HCT116 (cell line): ENCODE data around the gene ADAMTSL2. TPM values are rescaled to one million over a fixed set of nuclear protein-coding genes. Genes with fewer than 3 reads are reported as not detected.

Source experiments
- ATAC-seq: fragments of 200-7000 bp; cut with Tn5 transposase; 2 replicates; pipeline ENCODE4 v1.9.1; 2020; ENCODE audit warnings: mild to moderate bottlenecking, moderate library complexity
- BruUV-seq: library from RNA; stranded (reverse); fragments of 400-500 nt; replicated peaks from 2 replicates; lab custom pipeline; 2021; lab: Mats Ljungman, UMichigan
- CTCF ChIA-PET: fragments of 300-600 bp; sonication (Branson Sonifier 250); formaldehyde crosslinking; loops from one replicate; lab custom pipeline; 2021; ENCODE audit warnings: antibody characterized with exemption; lab: Charles Lee
- POLR2A ChIA-PET: fragments of 300-600, 350-600 bp; sonication (Branson Sonifier 250); formaldehyde crosslinking; loops from one replicate; lab custom pipeline; 2021; ENCODE audit warnings: antibody characterized with exemption; lab: Charles Lee
- RAD21 ChIA-PET, 2 experiments: fragments of 300-600 bp; sonication (Branson Sonifier 250); formaldehyde crosslinking; loops; one replicate each; lab custom pipeline; 2023; ENCODE audit warnings: low total read pairs in 2 of 2; ENCODE audit not compliant: uncharacterized antibody in 2 of 2, unreplicated experiment in 2 of 2, low non-redundant PET in 1 of 2; lab: Charles Lee
- DNase-seq: peaks from one replicate; pipeline ENCODE4 v3.0.0-alpha.2; 2010; ENCODE audit warnings: low read depth, low spot score
- H2AFZ ChIP-seq: fragments of 200-600 bp; shearing (Covaris generic), sonication (generic); 2 replicates; pipeline ENCODE4 v1.6.1; 2017; ENCODE audit warnings: low read depth, mixed run types, mixed read lengths, antibody characterized with exemption, low read length; ENCODE audit not compliant: poor library complexity, severe bottlenecking
- H3K27ac ChIP-seq: 2 replicates; pipeline ENCODE4 v1.5.1; 2012; ENCODE audit warnings: low read depth, low read length
- H3K27me3 ChIP-seq: fragments of 200-600 bp; sonication (generic); 2 replicates; pipeline ENCODE4 v1.6.1; 2016; ENCODE audit warnings: mixed run types, low read length, mixed read lengths; ENCODE audit not compliant: insufficient read depth
- H3K36me3 ChIP-seq, 2 experiments: fragments of 200-500 bp in 1 of 2; fragments of 200-600 bp in 1 of 2; sonication (Bioruptor generic) in 1 of 2; sonication (generic) in 1 of 2; 2 replicates each; pipeline versions ENCODE4 v1.5.1 to v1.6.1; 2014 to 2016; ENCODE audit warnings: low read length in 2 of 2, inconsistent platforms in 1 of 2, mixed read lengths in 1 of 2, mixed run types in 1 of 2; ENCODE audit not compliant: insufficient read depth in 2 of 2, control insufficient read depth in 1 of 2
- H3K4me1 ChIP-seq, 2 experiments: fragments of 200-600 bp in 1 of 2; sonication (generic) in 1 of 2; 2 replicates each; pipeline versions ENCODE4 v1.5.1 to v1.6.1; 2012 to 2017; ENCODE audit warnings: low read length in 2 of 2, inconsistent platforms in 1 of 2, mild to moderate bottlenecking in 1 of 2, mixed read lengths in 1 of 2, mixed run types in 1 of 2, moderate library complexity in 1 of 2; ENCODE audit not compliant: insufficient read depth in 2 of 2, control insufficient read depth in 1 of 2
- H3K4me2 ChIP-seq: fragments of 200-600 bp; sonication (generic); 2 replicates; pipeline ENCODE4 v1.6.1; 2017; ENCODE audit warnings: mixed run types, low read length, mixed read lengths
- H3K4me3 ChIP-seq, 2 experiments: fragments of 200-600 bp in 1 of 2; sonication (generic) in 1 of 2; replicated peaks in 1 of 2; 2 replicates each; pipeline ENCODE4 v1.5.1; 2011 to 2016; ENCODE audit warnings: low read length in 2 of 2, control low read depth in 1 of 2, low read depth in 1 of 2, mild to moderate bottlenecking in 1 of 2, mixed read lengths in 1 of 2, mixed run types in 1 of 2
- H3K79me2 ChIP-seq: fragments of 200-600 bp; sonication (generic); 2 replicates; pipeline ENCODE4 v1.6.1; 2017; ENCODE audit warnings: mild to moderate bottlenecking, mixed run types, low read length, moderate library complexity, mixed read lengths; ENCODE audit not compliant: insufficient read depth
- H3K9ac ChIP-seq: fragments of 200-600 bp; sonication (generic); 2 replicates; pipeline ENCODE4 v1.6.1; 2016; ENCODE audit warnings: low read length, mixed read lengths
- H3K9me2 ChIP-seq: fragments of 200-600 bp; sonication (generic), shearing (Covaris generic); 2 replicates; pipeline ENCODE4 v1.6.1; 2017; ENCODE audit warnings: mixed run types, mild to moderate bottlenecking, moderate library complexity; ENCODE audit not compliant: insufficient read depth
- H3K9me3 ChIP-seq, 2 experiments: fragments of 200-500 bp in 1 of 2; fragments of 200-600 bp in 1 of 2; sonication (Bioruptor generic) in 1 of 2; sonication (generic) in 1 of 2; 2 replicates each; pipeline ENCODE4 v1.6.1; 2014 to 2017; ENCODE audit warnings: low read length in 2 of 2, mixed read lengths in 2 of 2, inconsistent platforms in 1 of 2, low read depth in 1 of 2, mild to moderate bottlenecking in 1 of 2, mixed run types in 1 of 2, moderate library complexity in 1 of 2; ENCODE audit not compliant: control insufficient read depth in 1 of 2, insufficient read depth in 1 of 2
- H4K20me1 ChIP-seq: fragments of 200-600 bp; sonication (generic), shearing (Covaris generic); 2 replicates; pipeline ENCODE4 v1.6.1; 2017; ENCODE audit warnings: mixed run types, mild to moderate bottlenecking, moderate library complexity; ENCODE audit not compliant: insufficient read depth
- EGR1 ChIP-seq: IDR thresholded peaks from 2 replicates; pipeline ENCODE4 v1.6.1; 2012; ENCODE audit warnings: low read depth
- ELF1 ChIP-seq: IDR thresholded peaks from 2 replicates; pipeline ENCODE4 v1.6.1; 2012; ENCODE audit warnings: low read depth, borderline replicate concordance
- EZH2phosphoT487 ChIP-seq: fragments of 200-600 bp; IDR thresholded peaks from 2 replicates; pipeline ENCODE4 v1.6.1; 2018; ENCODE audit warnings: antibody characterized with exemption, borderline replicate concordance
- MAX ChIP-seq: IDR thresholded peaks from 2 replicates; pipeline ENCODE4 v1.6.1; 2012
- POLR2A ChIP-seq: IDR thresholded peaks from 2 replicates; pipeline ENCODE4 v1.7.0; 2011; ENCODE audit warnings: borderline replicate concordance; ENCODE audit not compliant: insufficient read depth, insufficient read length; ENCODE audit errors: extremely low read depth
- RAD21 ChIP-seq: IDR thresholded peaks from 2 replicates; pipeline ENCODE4 v1.6.1; 2012; ENCODE audit warnings: low read depth, mild to moderate bottlenecking
- SIN3A ChIP-seq: IDR thresholded peaks from 2 replicates; pipeline ENCODE4 v1.6.1; 2012; ENCODE audit warnings: low read depth
- SP1 ChIP-seq: IDR thresholded peaks from 2 replicates; pipeline ENCODE4 v1.6.1; 2012; ENCODE audit warnings: low read depth
- SRF ChIP-seq: IDR thresholded peaks from 2 replicates; pipeline ENCODE4 v1.6.1; 2012; ENCODE audit warnings: low read depth
- ZBTB33 ChIP-seq: IDR thresholded peaks from 2 replicates; pipeline ENCODE4 v1.6.1; 2011; ENCODE audit warnings: mild to moderate bottlenecking, low read length, moderate library complexity; ENCODE audit not compliant: insufficient replicate concordance; ENCODE audit errors: extremely low read depth
- ZFX ChIP-seq: fragments of 450-650 bp; IDR thresholded peaks from 2 replicates; pipeline ENCODE4 v1.6.1; 2017
- ZNF274 ChIP-seq: fragments of 200-500 bp; sonication (Bioruptor generic); IDR thresholded peaks from 2 replicates; pipeline ENCODE4 v1.6.1; 2014; ENCODE audit warnings: mild to moderate bottlenecking, low read depth, low read length, inconsistent platforms
- intact Hi-C: fragments of 100-400 bp; cut with micrococcal nuclease; formaldehyde crosslinking; loops from 2 replicates; pipeline ENCODE4 v1.10.0; 2022
- total RNA-seq: library from RNA; stranded (reverse); gene quantifications from one replicate; pipeline ENCODE4 v1.2.1, GENCODE V29; 2021; ENCODE audit not compliant: unreplicated experiment
- TF ChIP-seq, protein P1 (sequence below): IDR thresholded peaks from 2 replicates; pipeline ENCODE4 v1.6.1; 2012

The ADAMTSL2 gene
- total RNA-seq, 1 experiment from 2014 or later = not detected

GRCh38 chr9:133590231-133590855 is 55.8 kb downstream of the ADAMTSL2 start:
- peaks cover 0 to 4% of the 10 kb centered on the region in 2 experiments; a peak in 1 of 4 replicates for H3K9me3 ChIP-seq
- H3K36me3 ChIP-seq = no peaks in the 10 kb centered on the region
- H3K27ac ChIP-seq = no peak overlapping the region
- ChIA-PET POLR2A (no interaction called here), CTCF (interaction anchor here (0.6 to 1.2 kb wide), 4 partner anchors 31 to 137 kb away, joined by 3 to 4 read pairs (median 3); no protein-coding TSS in a partner anchor), RAD21 (no interaction called here)
- H3K79me2 ChIP-seq = no peaks in the 10 kb centered on the region
- H3K27me3 ChIP-seq = no peaks in the 10 kb centered on the region
- no peak overlapping the region for H2AFZ ChIP-seq
- TF ChIP-seq SRF (no peak), SIN3A (no peak), MAX (no peak), EGR1 (no peak), ZFX (no peak), ZNF274 (no peak), RAD21 (no peak), SP1 (no peak), EZH2phosphoT487 (no peak), ELF1 (no peak), POLR2A (no peak), ZBTB33 (no peak)
- TF ChIP-seq, protein P1, sequence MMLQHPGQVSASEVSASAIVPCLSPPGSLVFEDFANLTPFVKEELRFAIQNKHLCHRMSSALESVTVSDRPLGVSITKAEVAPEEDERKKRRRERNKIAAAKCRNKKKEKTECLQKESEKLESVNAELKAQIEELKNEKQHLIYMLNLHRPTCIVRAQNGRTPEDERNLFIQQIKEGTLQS = no peak
- ATAC-seq = no peak
- no peak for DNase-seq
- no peaks in the 10 kb centered on the region for H4K20me1 ChIP-seq
- no peaks in the 10 kb centered on the region for H3K9me2 ChIP-seq
- H3K9ac ChIP-seq = no peak overlapping the region
- BruUV-seq = no TSS peak
- intact Hi-C loops = no loop called here
- H3K4me1 ChIP-seq = peaks cover 3 to 18% of the 10 kb centered on the region in 2 experiments
- H3K4me2 ChIP-seq = no peak overlapping the region
- H3K4me3 ChIP-seq = no peak overlapping the region
